Measurements from ENCODE around the gene UTF1. TPM values are rescaled to one million over a fixed set of nuclear protein-coding genes. Genes with fewer than 3 reads are reported as not detected.

The UTF1 gene
- total and polyA plus RNA-seq, 2 experiments from 2014 or later, result 12.2 to 51.4 TPM

- ATAC-seq (no peak), DNase-seq (ENCODE audit: low spot score) (no peak)
- Histone ChIP-seq H3K36me3 (ENCODE audit: insufficient read depth) (0 out of 2 replicates have a peak, but pooled peaks cover 10% of the 10 kb centered on the region), H3K27ac (ENCODE audit: low read depth) (no peak overlapping the region), H3K4me2 (no peak overlapping the region), H4K20me1 (replicated peaks; ENCODE audit: insufficient read depth) (no peaks in the 10 kb centered on the region), H3F3A (replicated peaks; ENCODE audit: low read depth) (no peaks in the 10 kb centered on the region), H3K9me2 (ENCODE audit: insufficient read depth) (no peaks in the 10 kb centered on the region), H3K27me3 (ENCODE audit: insufficient read depth) (no peaks in the 10 kb centered on the region), H3K4me3 (no peak overlapping the region), H3K4me1 (ENCODE audit: insufficient read depth) (no peaks in the 10 kb centered on the region), H3K79me2 (replicated peaks; ENCODE audit: insufficient read depth) (no peaks in the 10 kb centered on the region), H2AFZ (no peak overlapping the region)
- Mint-ChIP-seq H3K4me1 (peaks cover 4% of the 10 kb centered on the region; the same call in 2 of the 3 replicates), H3K36me3 (ENCODE audit: low read depth) (peaks cover 31% of the 10 kb centered on the region), H3K4me3 (no peak overlapping the region), H3K27me3 (ENCODE audit: insufficient read depth, low read depth, poor library complexity) (peaks cover 3% of the 10 kb centered on the region), H3K9me3 (no peaks in the 10 kb centered on the region), H3K27ac (no peak overlapping the region)
- no peak for TF ChIP-seq NANOG (IDR thresholded peaks at IDR 0.05; ENCODE audit: borderline replicate concordance)
- TF ChIP-seq, protein P1, sequence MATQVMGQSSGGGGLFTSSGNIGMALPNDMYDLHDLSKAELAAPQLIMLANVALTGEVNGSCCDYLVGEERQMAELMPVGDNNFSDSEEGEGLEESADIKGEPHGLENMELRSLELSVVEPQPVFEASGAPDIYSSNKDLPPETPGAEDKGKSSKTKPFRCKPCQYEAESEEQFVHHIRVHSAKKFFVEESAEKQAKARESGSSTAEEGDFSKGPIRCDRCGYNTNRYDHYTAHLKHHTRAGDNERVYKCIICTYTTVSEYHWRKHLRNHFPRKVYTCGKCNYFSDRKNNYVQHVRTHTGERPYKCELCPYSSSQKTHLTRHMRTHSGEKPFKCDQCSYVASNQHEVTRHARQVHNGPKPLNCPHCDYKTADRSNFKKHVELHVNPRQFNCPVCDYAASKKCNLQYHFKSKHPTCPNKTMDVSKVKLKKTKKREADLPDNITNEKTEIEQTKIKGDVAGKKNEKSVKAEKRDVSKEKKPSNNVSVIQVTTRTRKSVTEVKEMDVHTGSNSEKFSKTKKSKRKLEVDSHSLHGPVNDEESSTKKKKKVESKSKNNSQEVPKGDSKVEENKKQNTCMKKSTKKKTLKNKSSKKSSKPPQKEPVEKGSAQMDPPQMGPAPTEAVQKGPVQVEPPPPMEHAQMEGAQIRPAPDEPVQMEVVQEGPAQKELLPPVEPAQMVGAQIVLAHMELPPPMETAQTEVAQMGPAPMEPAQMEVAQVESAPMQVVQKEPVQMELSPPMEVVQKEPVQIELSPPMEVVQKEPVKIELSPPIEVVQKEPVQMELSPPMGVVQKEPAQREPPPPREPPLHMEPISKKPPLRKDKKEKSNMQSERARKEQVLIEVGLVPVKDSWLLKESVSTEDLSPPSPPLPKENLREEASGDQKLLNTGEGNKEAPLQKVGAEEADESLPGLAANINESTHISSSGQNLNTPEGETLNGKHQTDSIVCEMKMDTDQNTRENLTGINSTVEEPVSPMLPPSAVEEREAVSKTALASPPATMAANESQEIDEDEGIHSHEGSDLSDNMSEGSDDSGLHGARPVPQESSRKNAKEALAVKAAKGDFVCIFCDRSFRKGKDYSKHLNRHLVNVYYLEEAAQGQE (IDR thresholded peaks at IDR 0.05; ENCODE audit: unreplicated experiment), result no peak
- TF ChIP-seq ZNF114 (CRISPR knock-in tag; IDR thresholded peaks at IDR 0.05), result no peak
- TF ChIP-seq CTCF (conservative IDR thresholded peaks at IDR 0.05; ENCODE audit: low read depth in 2 of 2), result no peak
- TF ChIP-seq EZH2phosphoT487 (IDR thresholded peaks at IDR 0.05; ENCODE audit: unreplicated experiment), result no peak
- TF ChIP-seq ETS1 (IDR thresholded peaks at IDR 0.05), result no peak
- no peak for TF ChIP-seq JUNB (IDR thresholded peaks at IDR 0.05; ENCODE audit: unreplicated experiment)
- no peak for TF ChIP-seq EZH2 (IDR thresholded peaks at IDR 0.05; ENCODE audit: low read depth, unreplicated experiment)
- TF ChIP-seq ZNF331 (CRISPR knock-in tag; IDR thresholded peaks at IDR 0.05; ENCODE audit: low read depth), result no peak
- TF ChIP-seq, protein P2, sequence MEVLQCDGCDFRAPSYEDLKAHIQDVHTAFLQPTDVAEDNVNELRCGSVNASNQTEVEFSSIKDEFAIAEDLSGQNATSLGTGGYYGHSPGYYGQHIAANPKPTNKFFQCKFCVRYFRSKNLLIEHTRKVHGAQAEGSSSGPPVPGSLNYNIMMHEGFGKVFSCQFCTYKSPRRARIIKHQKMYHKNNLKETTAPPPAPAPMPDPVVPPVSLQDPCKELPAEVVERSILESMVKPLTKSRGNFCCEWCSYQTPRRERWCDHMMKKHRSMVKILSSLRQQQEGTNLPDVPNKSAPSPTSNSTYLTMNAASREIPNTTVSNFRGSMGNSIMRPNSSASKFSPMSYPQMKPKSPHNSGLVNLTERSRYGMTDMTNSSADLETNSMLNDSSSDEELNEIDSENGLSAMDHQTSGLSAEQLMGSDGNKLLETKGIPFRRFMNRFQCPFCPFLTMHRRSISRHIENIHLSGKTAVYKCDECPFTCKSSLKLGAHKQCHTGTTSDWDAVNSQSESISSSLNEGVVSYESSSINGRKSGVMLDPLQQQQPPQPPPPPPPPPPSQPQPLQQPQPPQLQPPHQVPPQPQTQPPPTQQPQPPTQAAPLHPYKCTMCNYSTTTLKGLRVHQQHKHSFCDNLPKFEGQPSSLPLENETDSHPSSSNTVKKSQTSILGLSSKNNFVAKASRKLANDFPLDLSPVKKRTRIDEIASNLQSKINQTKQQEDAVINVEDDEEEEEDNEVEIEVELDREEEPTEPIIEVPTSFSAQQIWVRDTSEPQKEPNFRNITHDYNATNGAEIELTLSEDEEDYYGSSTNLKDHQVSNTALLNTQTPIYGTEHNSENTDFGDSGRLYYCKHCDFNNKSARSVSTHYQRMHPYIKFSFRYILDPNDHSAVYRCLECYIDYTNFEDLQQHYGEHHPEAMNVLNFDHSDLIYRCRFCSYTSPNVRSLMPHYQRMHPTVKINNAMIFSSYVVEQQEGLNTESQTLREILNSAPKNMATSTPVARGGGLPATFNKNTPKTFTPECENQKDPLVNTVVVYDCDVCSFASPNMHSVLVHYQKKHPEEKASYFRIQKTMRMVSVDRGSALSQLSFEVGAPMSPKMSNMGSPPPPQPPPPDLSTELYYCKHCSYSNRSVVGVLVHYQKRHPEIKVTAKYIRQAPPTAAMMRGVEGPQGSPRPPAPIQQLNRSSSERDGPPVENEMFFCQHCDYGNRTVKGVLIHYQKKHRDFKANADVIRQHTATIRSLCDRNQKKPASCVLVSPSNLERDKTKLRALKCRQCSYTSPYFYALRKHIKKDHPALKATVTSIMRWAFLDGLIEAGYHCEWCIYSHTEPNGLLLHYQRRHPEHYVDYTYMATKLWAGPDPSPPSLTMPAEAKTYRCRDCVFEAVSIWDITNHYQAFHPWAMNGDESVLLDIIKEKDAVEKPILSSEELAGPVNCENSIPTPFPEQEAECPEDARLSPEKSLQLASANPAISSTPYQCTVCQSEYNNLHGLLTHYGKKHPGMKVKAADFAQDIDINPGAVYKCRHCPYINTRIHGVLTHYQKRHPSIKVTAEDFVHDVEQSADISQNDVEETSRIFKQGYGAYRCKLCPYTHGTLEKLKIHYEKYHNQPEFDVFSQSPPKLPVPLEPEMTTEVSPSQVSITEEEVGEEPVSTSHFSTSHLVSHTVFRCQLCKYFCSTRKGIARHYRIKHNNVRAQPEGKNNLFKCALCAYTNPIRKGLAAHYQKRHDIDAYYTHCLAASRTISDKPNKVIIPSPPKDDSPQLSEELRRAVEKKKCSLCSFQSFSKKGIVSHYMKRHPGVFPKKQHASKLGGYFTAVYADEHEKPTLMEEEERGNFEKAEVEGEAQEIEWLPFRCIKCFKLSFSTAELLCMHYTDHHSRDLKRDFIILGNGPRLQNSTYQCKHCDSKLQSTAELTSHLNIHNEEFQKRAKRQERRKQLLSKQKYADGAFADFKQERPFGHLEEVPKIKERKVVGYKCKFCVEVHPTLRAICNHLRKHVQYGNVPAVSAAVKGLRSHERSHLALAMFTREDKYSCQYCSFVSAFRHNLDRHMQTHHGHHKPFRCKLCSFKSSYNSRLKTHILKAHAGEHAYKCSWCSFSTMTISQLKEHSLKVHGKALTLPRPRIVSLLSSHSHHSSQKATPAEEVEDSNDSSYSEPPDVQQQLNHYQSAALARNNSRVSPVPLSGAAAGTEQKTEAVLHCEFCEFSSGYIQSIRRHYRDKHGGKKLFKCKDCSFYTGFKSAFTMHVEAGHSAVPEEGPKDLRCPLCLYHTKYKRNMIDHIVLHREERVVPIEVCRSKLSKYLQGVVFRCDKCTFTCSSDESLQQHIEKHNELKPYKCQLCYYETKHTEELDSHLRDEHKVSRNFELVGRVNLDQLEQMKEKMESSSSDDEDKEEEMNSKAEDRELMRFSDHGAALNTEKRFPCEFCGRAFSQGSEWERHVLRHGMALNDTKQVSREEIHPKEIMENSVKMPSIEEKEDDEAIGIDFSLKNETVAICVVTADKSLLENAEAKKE (CRISPR knock-in tag; IDR thresholded peaks at IDR 0.05), result no peak
- no peak for TF ChIP-seq POLR2AphosphoS5 (IDR thresholded peaks at IDR 0.05; ENCODE audit: low read depth)
- TF ChIP-seq CREB1 (CRISPR knock-in tag; IDR thresholded peaks at IDR 0.05; ENCODE audit: low read depth), result no peak
- no peak for TF ChIP-seq STAT1 (IDR thresholded peaks at IDR 0.05; ENCODE audit: unreplicated experiment)
These were observed 50.5 kb downstream of the UTF1 start for GRCh38 chr10:133280391-133281059.

All from GM23338 (cell line).